ENCODE data around the gene NDST3. TPM values are rescaled to one million over a fixed set of nuclear protein-coding genes. Genes with fewer than 3 reads are reported as not detected.

Gene NDST3
- total RNA-seq, 1 experiment from 2014 or later: not detected

DNA sequence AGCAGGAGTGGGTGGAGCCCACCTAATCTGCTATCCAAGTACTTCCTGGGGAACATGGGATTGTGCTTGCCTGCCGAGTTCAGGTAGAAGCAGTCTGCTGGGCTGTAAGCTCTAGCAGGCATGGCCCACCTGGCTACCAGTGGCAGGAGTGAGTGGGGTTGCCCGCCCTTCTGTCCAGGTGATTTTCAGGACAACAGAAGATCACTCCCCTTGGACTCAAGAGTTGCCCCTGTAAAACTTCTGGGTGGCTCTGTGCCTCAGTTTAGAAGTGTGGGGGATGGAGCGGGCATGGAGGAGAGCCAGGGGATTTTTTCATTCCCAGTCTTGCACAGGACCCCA is 43.5 kb downstream of the NDST3 start:
- DNase-seq (ENCODE audit: low spot score): no peak

DNA sequence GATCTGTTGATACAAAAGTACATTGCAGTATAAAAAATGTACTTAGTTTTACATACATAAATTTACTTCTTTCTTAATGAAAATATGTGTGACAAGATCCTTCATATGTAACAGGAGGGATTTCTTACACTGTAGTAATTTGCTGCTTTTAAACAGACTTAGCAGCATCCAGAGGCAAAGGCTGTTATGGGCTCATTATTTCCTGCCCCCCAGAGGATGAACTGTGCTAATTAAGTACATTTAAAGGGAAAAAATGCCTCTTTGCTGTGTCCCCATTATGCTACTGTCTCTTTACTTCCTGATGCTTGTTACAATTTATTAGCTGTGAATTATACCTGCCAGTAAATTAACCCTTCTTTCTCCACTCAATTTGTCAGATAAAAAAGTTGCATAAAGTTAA is 47.1 kb downstream of the NDST3 start:
- no peak for DNase-seq (ENCODE audit: low spot score)

DNA sequence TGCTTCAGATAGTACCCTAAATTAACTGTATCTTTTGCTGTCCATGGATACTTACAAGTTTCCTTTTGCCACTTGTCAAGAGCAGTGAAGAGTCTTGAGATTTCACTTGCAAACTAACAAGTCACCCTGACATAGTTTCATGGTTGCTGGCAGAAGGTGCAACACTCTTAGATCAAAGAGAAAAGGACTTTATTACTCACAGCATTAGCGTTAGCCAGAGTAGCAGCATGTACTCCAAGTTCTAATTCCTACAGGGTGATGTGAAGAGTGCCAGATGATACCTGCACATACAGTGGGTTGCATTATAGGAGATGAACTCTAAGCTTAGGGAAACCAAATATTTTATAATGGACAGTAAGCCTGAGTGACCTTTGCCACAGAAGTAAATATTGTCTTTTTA is 47.9 kb downstream of the NDST3 start:
- no peak for DNase-seq (ENCODE audit: low spot score)

DNA sequence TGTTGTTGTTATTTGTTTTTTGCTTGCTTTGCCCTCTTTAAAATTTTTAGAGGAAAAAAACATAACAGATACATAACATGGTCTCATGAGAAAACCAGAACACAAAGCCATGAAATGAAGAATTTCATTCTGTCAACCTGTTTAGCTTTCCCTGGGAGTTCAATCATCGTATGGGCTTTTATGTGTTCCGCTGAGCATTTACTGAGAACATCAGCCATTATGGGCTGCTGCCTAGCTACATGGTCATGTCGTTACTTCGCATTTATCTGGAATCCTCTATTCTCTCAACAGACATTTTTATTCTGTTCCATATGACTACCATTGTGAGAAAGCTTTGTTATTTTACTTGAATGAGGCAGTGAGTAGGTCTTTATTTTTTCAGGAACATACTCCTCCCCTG is 51.4 kb downstream of the NDST3 start:
- no peak for DNase-seq (ENCODE audit: low spot score)

DNA sequence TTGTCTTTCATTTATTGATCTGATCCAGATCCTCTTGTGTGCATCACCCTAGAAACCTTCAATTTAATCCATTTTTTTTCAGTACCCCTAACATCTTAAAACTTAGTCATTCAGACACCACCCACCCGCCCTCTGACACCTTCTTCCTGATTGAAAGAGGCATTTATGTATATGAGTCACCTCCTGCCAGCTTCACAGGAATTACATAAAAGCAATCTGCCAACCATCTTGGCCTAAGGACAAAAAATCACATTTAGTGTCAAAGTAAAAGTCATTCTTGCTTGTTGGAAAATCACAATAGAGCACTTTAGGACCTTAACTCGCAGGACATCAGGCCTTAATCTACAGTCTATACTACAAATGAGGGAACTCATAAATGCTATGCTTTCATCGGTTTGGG is 52.1 kb downstream of the NDST3 start:
- DNase-seq (ENCODE audit: low spot score): peak; percentile 35

DNA sequence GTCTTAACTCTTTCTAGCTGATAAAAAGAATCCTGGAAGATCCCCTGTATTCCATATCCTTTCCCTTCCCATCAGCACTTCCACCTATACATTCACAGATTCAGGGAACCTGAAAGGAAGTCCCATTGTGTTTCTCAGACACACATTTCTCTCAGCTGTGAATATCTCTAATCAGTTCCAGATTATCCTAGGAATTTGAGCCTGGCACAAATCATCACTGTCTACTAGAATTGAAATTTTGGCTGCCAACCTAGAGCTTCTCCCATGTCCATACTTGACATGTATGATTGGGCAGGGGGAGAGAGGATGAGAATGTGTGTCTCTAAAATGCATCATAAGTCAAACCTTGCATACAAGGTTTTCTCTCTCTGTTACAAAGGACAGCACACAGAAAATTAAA is 53.1 kb downstream of the NDST3 start:
- no peak for DNase-seq (ENCODE audit: low spot score)

DNA sequence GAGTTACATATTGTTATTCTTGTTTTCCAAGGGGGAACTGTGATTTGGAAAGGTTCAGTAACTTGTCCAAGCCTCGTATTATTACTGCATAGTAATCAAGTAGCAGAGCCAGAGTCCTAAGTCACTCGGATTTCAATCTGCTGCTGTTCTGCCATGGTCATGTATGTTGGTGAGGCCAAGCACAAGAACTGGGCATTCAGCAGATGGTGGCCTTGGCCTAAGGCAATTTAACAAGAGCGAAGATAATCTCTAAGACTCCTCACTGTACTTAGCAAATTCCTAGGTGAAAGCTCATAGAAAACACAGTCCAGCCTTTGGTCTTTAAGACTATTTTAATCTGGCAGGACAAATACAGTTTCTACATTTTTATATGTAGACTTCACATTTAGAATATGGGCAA is 64.8 kb downstream of the NDST3 start:
- no peak for DNase-seq (ENCODE audit: low spot score)

DNA sequence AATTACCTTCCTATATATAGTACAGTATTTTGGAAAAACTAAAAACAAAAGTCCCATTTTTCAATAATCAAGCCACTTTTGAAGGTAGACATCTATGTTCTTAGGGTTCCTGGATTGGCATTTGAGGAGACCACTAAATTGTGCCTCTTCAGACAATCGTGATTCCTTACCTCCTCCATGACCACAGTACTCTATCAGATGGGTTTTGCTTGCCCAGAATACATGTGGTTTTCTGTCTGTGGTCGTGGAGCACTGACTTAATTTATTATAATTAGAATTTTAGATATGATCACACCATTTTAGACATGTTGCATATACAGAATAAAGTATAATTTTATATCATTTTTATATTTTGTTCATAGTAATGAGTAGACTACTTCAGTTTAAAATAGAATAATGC is 67.9 kb downstream of the NDST3 start:
- no peak for DNase-seq (ENCODE audit: low spot score)

DNA sequence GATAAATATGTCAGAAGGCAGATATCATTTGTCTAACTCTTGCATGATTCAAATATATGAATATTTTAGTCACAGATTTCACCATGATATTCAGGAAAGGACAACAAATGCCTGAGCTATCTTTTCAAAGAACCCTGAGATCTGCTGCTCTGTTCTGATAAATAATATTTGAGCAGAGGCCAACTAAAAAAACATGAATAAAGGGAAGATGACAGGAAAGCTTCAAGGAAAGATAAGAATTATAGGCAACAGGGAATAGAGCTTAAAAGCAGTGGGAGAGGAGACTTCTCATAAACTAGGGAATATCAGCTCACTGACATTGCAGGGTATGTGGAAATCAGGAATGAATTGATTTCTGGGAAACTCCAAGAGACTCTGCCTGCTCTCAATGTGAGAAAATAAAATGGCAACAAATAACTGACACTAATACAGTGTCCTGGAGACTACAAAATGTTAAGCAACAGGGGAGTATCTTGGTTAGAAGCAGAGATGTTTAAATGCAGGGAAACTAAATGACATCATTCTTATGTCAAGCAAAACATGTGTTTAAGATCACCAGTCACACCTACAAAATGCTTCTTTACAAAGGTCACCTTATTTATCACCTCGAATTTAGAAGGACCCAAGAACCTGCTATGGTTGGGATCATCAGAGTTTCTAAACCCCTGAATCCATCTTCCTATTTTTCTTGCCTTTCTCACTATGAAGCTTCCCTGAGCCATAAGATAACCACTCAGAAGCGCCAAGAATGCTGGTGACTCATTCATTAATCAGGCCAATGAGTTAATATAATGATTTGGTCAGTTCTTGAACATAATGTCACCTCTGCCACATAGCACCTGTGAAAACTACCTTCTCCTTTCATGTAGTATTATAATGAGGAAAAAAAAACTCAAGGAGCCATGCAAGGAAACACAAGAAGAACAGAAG is 78.1 kb downstream of the NDST3 start:
- DNase-seq (ENCODE audit: low spot score): no peak

DNA sequence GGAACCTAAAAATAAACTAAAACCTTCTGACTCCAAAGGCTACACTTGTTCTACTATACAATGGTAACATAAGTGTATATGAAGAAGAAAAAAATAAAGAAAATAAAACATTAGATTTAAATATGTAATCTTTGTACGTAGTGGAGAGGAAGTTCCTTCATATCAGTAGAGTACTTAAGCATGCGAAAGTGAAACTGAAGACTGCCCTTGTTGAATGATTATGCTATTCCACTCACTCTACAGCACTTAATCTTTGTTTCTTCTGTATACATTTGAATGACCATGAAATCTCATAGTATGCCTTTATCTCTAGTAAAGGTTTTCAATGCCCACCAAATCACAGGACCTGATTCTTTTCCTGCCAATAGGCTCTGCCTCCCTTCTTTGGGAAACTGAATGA is 78.9 kb downstream of the NDST3 start:
- no peak for DNase-seq (ENCODE audit: low spot score)

DNA sequence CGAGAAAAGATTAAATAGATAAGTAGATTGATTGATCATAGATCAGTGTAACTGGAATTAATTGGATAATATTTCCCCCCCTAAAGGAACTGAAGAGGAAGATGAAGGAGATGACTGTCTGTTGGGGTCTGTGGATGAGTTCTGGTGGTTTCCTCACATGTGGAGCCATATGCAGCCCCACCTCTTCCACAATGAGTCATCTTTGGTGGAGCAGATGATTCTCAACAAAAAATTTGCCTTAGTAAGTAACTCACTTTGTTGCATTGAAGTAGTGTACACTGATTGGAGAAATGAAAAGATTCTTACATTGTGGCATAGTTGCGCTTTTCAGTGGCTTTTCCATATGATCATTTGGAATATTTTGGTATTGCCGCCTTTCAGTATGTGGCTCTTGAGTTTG is 80.4 kb downstream of the NDST3 start:
- no peak for DNase-seq (ENCODE audit: low spot score)

DNA sequence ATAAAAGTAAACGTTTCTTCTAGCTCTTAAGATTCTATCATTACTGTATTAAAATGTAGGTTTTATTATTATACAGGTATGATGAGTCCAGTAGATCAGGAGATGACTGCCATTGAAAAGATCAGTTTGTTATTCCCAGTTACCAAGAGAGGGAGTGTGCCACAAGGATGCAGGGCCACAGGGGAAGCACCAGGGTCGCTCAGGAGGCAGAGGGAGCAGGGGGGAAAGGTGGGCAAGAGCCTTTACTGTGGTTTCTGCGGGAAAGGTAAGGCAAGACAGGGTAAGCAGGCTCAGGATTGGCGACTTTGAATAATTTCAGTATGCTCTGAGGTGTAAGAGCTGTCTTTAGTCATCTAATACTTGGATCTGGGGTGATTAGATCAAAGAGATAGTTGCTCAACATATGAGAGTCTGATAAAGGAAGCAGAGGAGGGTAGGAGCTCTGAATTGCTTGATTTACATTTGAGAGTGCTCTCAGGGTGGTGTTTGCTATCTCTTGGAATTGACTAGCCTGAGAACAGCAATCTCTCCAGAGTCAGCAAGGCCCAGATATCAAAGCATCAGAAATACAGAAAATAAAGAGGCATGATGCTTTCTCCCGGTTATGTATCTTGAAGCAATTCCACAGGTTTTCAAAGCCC is 86.0 kb downstream of the NDST3 start:
- DNase-seq (ENCODE audit: low spot score): no peak

DNA sequence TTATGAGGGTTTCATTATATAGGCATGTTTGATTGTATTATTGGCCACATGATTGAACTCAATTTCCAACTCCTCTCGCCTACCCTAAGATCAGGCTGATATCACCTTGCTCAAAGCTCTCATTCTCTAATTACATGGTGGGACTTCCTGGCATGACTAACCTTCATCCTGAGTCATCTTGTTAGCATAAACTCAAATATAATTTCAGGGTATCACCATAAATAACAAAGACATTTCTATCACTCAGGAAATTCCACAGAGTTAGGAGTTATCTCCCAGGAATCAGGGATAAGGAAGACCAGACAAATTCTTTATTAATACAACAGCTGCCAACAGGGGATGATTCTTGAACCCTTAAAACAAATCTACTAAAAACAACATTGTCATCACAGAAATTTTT is 90.7 kb downstream of the NDST3 start:
- DNase-seq (ENCODE audit: low spot score): no peak

DNA sequence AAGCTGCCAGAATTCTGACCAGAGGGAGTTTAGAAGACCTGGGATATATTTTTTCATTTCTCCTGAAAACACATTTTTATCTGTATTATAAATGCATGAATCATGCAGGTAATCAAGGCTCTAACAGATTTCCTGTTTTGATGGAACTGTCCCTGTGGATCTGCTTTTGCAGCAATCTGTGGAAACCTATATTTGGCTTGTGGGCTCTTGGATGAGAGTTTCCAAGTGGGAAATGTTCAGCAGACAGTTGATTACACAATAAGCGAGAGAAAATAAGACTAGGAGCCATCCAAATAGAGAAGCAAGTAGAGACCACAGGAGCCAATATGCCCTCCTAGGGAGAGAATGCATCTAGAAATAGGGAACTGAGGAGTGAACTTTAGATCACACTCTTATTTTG is 105.0 kb downstream of the NDST3 start:
- DNase-seq (ENCODE audit: low spot score): no peak

DNA sequence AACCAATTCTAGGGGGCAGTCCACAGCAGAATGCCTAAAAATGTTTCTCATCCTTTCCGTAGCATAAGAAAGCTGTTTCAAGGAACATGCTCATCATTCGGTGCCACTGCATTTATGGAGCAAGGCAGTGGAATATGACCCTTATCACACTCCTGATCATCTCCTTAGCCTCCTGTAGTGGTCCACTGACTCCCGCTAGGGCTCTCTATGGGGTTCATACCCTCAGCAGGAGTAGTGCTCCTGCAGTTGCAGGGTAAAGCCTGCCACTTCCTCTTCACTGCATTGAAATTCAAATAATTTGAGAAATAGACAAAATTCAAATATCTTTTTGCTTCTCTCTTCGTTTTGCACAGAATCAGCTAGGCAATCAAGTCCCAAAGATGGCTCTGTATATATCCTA is 107.0 kb downstream of the NDST3 start:
- DNase-seq (ENCODE audit: low spot score): no peak

DNA sequence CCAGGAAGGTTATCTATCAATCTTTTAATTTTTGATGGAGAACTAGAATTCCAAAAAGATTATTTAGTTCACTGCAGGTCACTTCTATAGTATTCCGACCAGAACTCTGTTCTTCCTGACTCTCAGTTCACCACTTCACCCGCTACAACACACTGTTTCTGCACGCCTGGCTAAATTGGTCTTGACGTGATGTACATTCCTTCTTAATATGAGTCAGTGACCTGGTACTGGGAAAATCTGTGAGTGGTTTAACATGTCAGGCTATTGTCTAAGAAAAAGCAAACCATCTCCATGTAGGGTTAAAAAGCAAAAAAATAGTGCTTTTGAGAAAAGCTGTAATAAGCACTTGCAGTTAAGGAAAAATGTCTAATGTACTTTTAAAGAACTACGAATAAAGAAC is 120.4 kb downstream of the NDST3 start:
- DNase-seq (ENCODE audit: low spot score): no peak

DNA sequence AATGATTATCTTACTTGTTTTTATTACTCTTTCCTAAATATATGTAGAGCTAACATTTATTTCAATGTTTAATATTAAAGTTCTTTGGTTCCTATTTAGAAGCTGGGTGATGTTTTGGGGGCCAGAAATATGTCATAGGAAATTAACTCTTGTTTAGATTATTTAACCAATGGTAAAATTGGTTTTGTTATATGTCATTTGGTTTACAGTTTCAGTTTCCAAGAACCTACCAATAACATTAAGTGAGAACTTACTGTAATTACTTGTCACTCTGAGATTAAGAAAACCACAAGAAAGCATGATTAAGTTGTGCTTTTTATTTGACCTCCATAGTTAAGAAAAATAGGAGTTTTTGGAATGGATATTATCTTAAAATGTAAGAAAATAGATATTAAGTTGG is 121.2 kb downstream of the NDST3 start:
- no peak for DNase-seq (ENCODE audit: low spot score)

DNA sequence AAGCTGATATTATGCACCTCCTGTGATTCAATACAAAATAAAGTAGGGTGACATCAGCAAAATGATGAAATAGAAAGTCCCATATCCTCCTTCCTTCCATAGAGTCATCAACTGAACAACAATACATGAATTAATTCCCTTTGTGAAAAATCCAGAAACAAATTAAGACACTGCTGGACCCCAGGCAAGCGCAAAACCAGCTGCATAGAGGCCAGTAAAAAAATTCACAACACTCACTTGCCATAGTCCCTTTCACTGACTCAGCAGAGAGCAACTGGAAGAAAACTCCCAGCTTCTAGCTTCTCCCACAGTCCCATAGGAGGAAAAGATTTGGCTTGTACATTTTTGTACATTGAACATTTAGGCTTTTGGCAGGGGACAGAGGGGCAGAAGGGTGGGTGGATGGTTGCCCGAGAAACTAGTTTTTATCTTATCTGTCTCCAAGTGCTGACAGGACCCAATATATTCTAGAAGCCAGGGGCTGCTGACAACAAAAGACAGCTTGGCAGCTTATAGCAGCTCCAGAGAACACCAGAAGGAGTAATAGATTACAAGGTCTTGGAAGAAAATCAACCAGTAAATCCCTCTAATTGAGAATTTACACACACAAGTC is 124.6 kb downstream of the NDST3 start:
- DNase-seq (ENCODE audit: low spot score): no peak

DNA sequence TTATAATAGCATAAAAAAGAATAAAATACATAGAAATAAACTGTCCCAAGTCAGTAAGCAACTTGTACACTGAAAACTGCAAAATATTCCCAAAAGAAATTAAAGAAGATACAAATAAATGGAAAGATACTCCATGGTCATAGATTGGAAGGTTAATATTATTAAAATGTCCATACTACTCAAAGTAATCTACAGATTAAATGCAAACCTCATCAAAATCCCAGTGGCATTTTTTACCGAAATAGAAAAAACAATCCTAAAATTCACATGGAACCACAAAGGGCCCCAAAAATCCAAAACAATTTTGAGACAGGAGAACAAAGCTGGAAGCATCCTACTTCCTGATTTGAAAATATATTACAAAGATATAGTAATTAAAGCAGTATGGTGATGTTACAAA is 133.0 kb downstream of the NDST3 start:
- DNase-seq (ENCODE audit: low spot score): no peak

DNA sequence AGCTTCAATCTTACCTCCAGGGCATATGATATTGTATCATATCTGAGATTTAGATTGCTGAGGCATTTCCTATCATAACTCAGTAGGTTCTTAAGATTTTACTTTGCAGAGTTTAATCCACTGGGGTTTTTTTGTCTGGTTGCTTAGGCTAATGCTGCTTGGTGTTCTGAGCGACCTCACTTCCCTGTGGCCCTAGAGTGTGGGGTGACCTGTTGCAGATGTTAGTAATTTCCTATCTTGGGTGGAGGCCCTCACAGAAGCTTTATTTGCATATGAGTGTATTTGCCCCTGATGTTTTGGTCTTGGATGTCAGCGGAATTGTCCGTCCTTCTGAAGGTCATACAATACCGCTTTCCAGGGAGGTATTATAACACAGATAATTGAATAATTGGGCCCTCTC is 137.1 kb downstream of the NDST3 start:
- DNase-seq (ENCODE audit: low spot score): no peak

DNA sequence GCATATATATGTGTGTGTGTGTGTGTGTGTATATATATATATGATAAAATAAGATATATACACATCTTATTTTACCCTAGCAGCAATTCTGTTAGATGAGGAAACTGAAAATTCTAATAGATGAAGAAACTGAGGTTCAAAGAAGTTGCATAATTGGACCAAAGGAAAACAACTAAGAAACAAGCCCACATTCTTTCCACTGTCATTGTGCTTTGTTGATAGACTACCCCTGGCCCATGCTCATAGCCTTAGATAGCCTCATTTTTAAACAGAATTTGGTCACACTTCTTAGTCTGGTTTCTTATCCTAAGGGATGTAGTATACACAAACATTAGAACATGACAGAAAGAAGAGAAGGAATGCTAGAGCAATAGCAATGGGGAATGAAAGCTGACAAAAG is 138.8 kb downstream of the NDST3 start:
- DNase-seq (ENCODE audit: low spot score): no peak

DNA sequence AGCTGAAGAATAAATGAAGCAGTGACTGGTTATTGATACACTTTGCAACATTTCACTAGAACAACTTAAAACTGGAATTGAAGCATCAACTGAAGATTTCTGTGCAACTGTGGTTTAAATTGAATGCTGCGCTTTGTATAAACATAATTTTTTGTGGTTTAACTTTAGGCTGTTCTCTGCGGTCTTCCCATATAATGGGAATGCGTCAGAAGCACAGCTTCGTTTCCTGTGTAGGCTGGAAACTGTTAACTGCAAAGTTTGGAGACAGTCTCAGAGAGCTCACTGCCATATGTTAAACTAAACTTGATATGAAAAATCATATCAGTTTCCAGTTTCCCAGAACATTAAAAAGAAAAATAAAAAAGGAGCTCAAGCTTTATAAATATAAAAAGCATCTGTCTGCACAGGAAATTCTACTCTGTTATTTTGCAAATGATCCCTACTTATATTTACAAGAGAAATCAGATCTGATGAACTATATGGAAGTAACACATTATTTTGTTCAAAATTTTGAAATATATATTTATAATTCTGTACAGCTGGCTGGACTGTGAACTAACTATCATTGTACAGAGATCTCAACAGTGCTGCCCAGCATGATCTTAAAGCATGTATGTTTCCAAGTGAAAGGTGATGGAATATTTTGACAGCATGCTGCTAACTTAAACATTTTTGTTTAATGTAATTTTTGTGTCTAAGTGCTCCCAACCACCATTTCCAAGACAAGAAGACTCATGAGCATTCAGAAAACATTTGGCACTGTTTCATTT is 139.9 kb downstream of the NDST3 start:
- no peak for DNase-seq (ENCODE audit: low spot score)

All from HT-29 (cell line).